ENCODE data around the gene CEBPG. TPM values are rescaled to one million over a fixed set of nuclear protein-coding genes. Genes with fewer than 3 reads are reported as not detected.

The CEBPG gene
- total RNA-seq, 3 donors from 2014 or later, result 23.3 to 32.0 (median 23.4) TPM

- DNase-seq (ENCODE audit: low spot score in 2 of 2), result no peak
- H3K27ac ChIP-seq, result peak overlapping the region in 1 of 2 donors; percentile 52
- H3K36me3 ChIP-seq, result no peaks in the 10 kb centered on the region
- H3K4me1 ChIP-seq, result no peaks in the 10 kb centered on the region
- no peak for TF ChIP-seq POLR2AphosphoS5 (IDR thresholded peaks at IDR 0.05)
- no peak for TF ChIP-seq CTCF (IDR thresholded peaks at IDR 0.05)
- no peak for TF ChIP-seq POLR2A (IDR thresholded peaks at IDR 0.05)
- H3K4me3 ChIP-seq, result no peak overlapping the region
- intact Hi-C loops (cut with DNase I; ENCODE audit: low total_unique reads), result no loop called here
- no peaks in the 10 kb centered on the region for H3K27me3 ChIP-seq
- H3K9me3 ChIP-seq, result no peaks in the 10 kb centered on the region
Measured at GRCh38 chr19:33405254-33405552, 31.7 kb downstream of the CEBPG start.

GRCh38 chr19:33405553-33406461 lies 32.3 kb downstream of the CEBPG start:
- Histone ChIP-seq H3K27ac (peak overlapping the region in 1 of 2 donors; percentile 20), H3K36me3 (no peaks in the 10 kb centered on the region), H3K9me3 (no peaks in the 10 kb centered on the region), H3K4me1 (no peaks in the 10 kb centered on the region), H3K27me3 (no peaks in the 10 kb centered on the region), H3K4me3 (no peak overlapping the region)
- TF ChIP-seq POLR2A (IDR thresholded peaks at IDR 0.05) (no peak), POLR2AphosphoS5 (IDR thresholded peaks at IDR 0.05) (no peak), CTCF (IDR thresholded peaks at IDR 0.05) (no peak)
- intact Hi-C loops (cut with DNase I; ENCODE audit: low total_unique reads), result no loop called here
- DNase-seq (ENCODE audit: low spot score in 2 of 2), result no peak

- Histone ChIP-seq H3K36me3 (no peaks in the 10 kb centered on the region), H3K27ac (no peak overlapping the region), H3K4me1 (no peaks in the 10 kb centered on the region), H3K9me3 (no peaks in the 10 kb centered on the region), H3K4me3 (no peak overlapping the region), H3K27me3 (no peaks in the 10 kb centered on the region)
- no peak for DNase-seq (ENCODE audit: low spot score in 2 of 2)
- TF ChIP-seq POLR2AphosphoS5 (IDR thresholded peaks at IDR 0.05) (no peak), CTCF (IDR thresholded peaks at IDR 0.05) (peak; percentile 91 to 96 (median 94))
- intact Hi-C loops (cut with DNase I; ENCODE audit: low total_unique reads), result no loop called here
Measured at GRCh38 chr19:33406521-33407139, 33.1 kb downstream of the CEBPG start.

- Histone ChIP-seq H3K27ac (no peak overlapping the region), H3K36me3 (no peaks in the 10 kb centered on the region), H3K4me1 (no peaks in the 10 kb centered on the region), H3K27me3 (no peaks in the 10 kb centered on the region), H3K9me3 (no peaks in the 10 kb centered on the region), H3K4me3 (no peak overlapping the region)
- TF ChIP-seq CTCF (IDR thresholded peaks at IDR 0.05) (no peak), POLR2AphosphoS5 (IDR thresholded peaks at IDR 0.05) (no peak), POLR2A (IDR thresholded peaks at IDR 0.05) (no peak)
- no peak for DNase-seq (ENCODE audit: low spot score in 2 of 2)
- intact Hi-C loops (cut with DNase I; ENCODE audit: low total_unique reads), result no loop called here
Measured at GRCh38 chr19:33407140-33407551, 33.6 kb downstream of the CEBPG start.

- Histone ChIP-seq H3K27me3 (no peaks in the 10 kb centered on the region), H3K36me3 (no peaks in the 10 kb centered on the region), H3K27ac (no peak overlapping the region), H3K4me1 (no peaks in the 10 kb centered on the region), H3K4me3 (no peak overlapping the region), H3K9me3 (no peaks in the 10 kb centered on the region)
- intact Hi-C loops (cut with DNase I; ENCODE audit: low total_unique reads), result no loop called here
- TF ChIP-seq POLR2A (IDR thresholded peaks at IDR 0.05) (no peak), POLR2AphosphoS5 (IDR thresholded peaks at IDR 0.05) (no peak), CTCF (IDR thresholded peaks at IDR 0.05) (no peak)
- DNase-seq (ENCODE audit: low spot score in 2 of 2), result no peak
Measured at GRCh38 chr19:33407716-33408115, 34.2 kb downstream of the CEBPG start.
